Epithelial cell of umbilical artery (primary cell): ENCODE data around the gene PRAC2. TPM values are rescaled to one million over a fixed set of nuclear protein-coding genes. Genes with fewer than 3 reads are reported as not detected.

ENCODE experiments used
- total RNA-seq: library from RNA; depleted of rRNA; stranded (reverse); fragments of >200 nt; gene quantifications from 2 replicates; pipeline ENCODE4 v1.2.3, GENCODE V29; 2014

The PRAC2 gene
- not detected in 2 replicates for total RNA-seq

DNA sequence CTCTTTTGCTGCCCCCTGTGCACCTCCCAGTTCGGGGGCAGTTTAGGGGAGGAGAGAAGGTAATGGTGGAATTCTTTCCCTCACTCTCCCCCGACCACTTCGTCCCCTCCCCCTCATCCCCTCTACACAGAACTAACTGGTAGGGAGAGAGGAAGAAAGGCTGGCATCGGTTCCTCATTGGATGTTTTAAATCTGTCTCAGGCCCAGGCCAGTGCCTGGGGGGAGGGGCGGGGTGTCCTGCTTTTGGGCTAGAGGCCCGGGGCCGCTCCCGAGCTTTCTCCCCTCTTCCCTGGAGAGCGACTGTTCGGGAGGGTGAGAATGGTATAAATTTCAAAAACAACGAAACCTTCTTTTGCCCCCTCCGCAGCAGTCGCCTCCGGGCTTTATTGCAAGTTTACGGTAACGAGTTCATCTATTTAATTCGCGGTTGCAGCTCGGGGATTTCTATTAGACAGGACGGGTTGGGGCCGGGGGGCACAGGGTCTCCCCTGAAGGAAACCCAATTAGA, at the start of gene PRAC2:
Gene PRAC2 (plus strand): TSS at position 271 of the 508 bp plus-strand sequence. CDS start 1,226 bp downstream, outside the sequence.

DNA sequence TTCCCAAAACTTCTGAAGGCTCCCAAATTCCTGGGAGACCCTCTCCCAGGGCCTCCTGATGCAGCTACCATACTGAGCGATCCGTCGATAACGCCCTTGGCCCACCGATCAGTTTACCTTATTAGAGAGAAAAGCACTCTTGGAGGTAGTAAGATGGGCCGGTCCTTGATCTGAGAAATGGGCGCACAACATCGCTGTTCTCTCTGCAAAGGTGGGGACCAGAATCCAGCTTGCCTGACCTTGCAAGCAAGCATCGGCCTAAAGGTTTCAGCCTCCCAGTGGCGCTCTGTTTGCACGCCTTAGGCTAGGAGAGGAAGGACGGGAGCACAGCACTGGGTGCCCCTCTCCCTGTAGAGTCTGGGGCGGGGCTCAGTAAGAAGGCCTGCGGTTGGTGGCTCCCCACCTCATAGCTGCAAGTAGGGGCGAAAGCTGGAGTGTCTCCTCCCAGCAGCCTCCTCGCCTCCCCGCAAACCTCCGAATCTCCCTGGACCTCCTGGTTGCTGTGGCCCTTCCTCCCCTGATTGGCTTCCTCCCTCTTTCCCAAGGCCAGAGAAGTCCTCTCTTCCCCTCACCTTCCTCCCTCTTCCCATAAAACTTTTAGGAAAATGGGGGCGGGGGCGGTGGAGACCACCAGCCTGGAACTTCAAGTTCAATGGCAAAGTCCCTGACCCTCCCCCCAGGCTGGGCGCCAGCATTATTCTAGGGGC, 631 bp upstream of the PRAC2 start, which contains the start of gene PRAC1:
Gene PRAC1 (minus strand): TSS at position 318 of the 707 bp plus-strand sequence. CDS start 126 bp downstream, at position 192.

DNA sequence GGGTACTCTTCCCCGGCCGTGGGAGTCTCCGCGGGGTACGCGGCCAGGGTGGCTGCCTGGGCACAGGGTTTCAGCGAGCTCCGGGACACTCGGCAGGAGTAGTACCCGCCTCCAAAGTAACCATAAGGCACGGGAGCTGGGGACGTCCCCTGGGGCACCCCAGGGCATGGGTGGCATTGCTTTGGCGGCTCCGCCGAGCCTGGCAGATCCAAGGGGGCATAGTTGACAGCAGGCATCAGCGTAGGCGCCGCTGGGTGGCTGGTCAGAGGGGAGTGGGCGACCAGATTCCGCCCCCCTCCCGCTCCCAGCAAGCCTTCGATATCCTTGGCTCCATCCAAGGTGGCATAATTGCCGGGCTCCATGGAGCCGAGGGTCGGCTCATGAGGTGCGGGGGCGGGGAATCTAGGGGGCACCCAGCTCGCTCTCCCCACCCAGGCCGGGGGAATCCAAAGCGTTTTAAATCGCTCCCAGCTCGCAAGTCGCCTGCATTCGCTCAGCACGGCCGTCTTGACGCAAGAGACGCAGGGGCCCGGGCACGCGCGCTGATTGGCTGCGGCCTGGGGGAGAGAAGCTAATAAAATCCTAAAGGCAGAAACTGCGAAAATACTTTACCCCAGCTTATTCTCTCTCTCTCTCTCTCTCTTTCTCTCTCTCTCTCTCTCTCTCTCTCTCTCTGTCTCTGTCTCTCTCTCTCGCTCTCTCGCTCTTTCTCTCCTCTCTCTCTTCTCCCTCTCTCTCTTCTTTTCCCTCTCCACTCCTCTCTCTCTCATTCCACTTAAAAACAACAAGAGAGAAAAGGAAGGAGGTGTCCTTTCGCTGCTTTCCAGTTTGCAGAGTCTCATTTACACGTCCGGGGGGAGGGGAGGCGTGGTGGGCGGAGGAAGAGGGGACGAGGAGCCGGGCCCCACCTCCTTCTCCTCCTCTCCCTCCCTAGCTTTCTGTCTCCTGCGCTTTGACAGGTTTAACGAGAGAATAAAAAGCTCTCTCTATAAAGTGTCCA, 5.5 kb downstream of the PRAC2 start, which contains the start of gene HOXB13:
Gene HOXB13 (minus strand): TSS at position 519 of the 1,000 bp plus-strand sequence. CDS start 157 bp downstream, at position 362.

Other genes starting within 250 kb of the PRAC2 start
- not detected in 2 replicates for gene HOXB1, start 192.2 kb upstream of the PRAC2 start, total RNA-seq
- gene HOXB2, start 178.1 kb upstream of the PRAC2 start, total RNA-seq: 3.3 and 5.8 TPM in 2 replicates
- gene HOXB4, start 144.8 kb upstream of the PRAC2 start, total RNA-seq: 3.2 and 4.6 TPM in 2 replicates
- gene HOXB3, start 132.9 kb upstream of the PRAC2 start, total RNA-seq: 5.8 and 11.2 TPM in 2 replicates
- under 0.01 and 0.61 TPM in 2 replicates for gene HOXB5, start 129.4 kb upstream of the PRAC2 start, total RNA-seq
- gene HOXB6, start 118.2 kb upstream of the PRAC2 start, total RNA-seq: 6.2 and 12.9 TPM in 2 replicates
- 8.4 and 13.8 TPM in 2 replicates for gene HOXB7, start 112.2 kb upstream of the PRAC2 start, total RNA-seq
- 2.0 and 3.6 TPM in 2 replicates for gene HOXB8, start 107.9 kb upstream of the PRAC2 start, total RNA-seq
- gene HOXB9, start 96.8 kb upstream of the PRAC2 start, total RNA-seq: 0.32 and 0.76 TPM in 2 replicates
- gene PRAC1, start 667 bp upstream of the PRAC2 start, total RNA-seq: not detected in 2 replicates
- not detected in 2 replicates for gene HOXB13, start 5.6 kb downstream of the PRAC2 start, total RNA-seq
- not detected in 2 replicates for gene TTLL6, start 94.0 kb downstream of the PRAC2 start, total RNA-seq
- 19.5 and 53.8 TPM in 2 replicates for gene CALCOCO2, start 107.8 kb downstream of the PRAC2 start, total RNA-seq
- gene ATP5MC1, start 169.6 kb downstream of the PRAC2 start, total RNA-seq: 65.4 and 65.6 TPM in 2 replicates
- 48.2 and 53.9 TPM in 2 replicates for gene UBE2Z, start 185.2 kb downstream of the PRAC2 start, total RNA-seq
- 159 and 177 TPM in 2 replicates for gene SNF8, start 221.7 kb downstream of the PRAC2 start, total RNA-seq
- not detected in 2 replicates for gene GIP, start 245.4 kb downstream of the PRAC2 start, total RNA-seq